ENCODE results near the gene THSD7B. TPM values are rescaled to one million over a fixed set of nuclear protein-coding genes. Genes with fewer than 3 reads are reported as not detected.
A peak's percentile ranks its signal among the peaks of the same experiment; 100 is the strongest.

The THSD7B gene
- polyA plus RNA-seq, 2 of the 4 experiments (the other 2 are of a cell fraction): not detected

DNA sequence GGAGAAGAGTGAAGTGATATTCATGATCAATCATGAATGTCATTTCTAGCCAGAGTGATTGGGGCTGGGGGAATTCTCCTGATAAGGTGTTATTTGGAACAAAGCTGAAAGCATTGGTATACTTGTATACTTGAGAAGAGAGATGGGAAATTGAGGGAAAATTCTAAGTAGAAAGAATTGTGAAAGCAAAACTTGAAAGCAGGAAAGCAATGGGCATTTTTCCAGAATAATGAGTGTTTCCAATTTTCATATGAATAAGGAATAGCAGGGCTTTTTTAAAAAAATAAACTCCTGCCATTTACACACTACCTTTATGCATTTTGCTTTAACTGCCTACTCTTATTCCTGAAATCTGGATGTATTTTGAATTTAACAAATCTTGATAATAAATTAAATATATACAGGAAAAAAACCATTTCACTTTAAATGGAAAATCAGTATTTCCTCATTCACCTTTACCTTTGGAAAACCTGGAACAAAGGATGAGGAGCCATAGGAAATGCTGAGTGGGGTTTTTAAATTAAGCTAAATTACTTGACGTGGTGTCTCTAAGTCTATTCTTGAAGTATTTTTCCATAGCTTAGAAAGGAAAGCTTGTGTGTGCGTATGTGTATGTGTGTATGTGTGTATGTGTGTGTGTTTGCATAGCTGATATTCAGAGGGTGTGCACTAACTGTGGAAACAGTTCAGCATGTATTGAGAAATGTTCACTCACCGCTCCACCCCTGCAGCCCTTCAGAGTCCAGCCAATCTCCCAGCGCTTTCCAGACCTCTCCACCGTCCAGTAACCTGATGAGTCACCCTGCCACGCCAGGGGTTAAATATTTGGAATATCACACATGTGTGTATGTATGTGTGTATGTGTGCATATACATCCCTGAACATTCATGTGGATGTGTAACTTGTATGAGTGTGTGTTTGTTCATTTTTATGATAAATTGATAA is 427.3 kb downstream of the THSD7B start:
- CTCF ChIA-PET: no interaction called here
- POLR2A ChIA-PET: no interaction called here
- Histone ChIP-seq H3K4me1 (no peaks in the 10 kb centered on the region), H3K27ac (no peak overlapping the region), H3K4me3 (no peak overlapping the region), H3K9me3 (no peaks in the 10 kb centered on the region), H3K4me2 (no peak overlapping the region)
- WGBS (ENCODE audit: missing lambda C conversion rate): 12% methylated on average over 6 of the region's 6 CpGs
- no peak for FAIRE-seq
- no peak for ATAC-seq
- TF ChIP-seq, protein P1, sequence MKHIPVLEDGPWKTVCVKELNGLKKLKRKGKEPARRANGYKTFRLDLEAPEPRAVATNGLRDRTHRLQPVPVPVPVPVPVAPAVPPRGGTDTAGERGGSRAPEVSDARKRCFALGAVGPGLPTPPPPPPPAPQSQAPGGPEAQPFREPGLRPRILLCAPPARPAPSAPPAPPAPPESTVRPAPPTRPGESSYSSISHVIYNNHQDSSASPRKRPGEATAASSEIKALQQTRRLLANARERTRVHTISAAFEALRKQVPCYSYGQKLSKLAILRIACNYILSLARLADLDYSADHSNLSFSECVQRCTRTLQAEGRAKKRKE (CRISPR knock-in tag; IDR thresholded peaks at IDR 0.05; ENCODE audit: low read depth): no peak
- no peak for TF ChIP-seq TP53 (CRISPR knock-in tag; IDR thresholded peaks at IDR 0.05)
- no peak for TF ChIP-seq ZSCAN20 (CRISPR knock-in tag; IDR thresholded peaks at IDR 0.05)
- no peak for TF ChIP-seq TFCP2L1 (CRISPR knock-in tag; IDR thresholded peaks at IDR 0.05)
- TF ChIP-seq, protein P2, sequence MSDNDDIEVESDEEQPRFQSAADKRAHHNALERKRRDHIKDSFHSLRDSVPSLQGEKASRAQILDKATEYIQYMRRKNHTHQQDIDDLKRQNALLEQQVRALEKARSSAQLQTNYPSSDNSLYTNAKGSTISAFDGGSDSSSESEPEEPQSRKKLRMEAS (IDR thresholded peaks at IDR 0.05): no peak
- TF ChIP-seq, protein P3, sequence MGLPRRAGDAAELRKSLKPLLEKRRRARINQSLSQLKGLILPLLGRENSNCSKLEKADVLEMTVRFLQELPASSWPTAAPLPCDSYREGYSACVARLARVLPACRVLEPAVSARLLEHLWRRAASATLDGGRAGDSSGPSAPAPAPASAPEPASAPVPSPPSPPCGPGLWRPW (IDR thresholded peaks at IDR 0.05): no peak
- TF ChIP-seq HEYL (CRISPR knock-in tag; IDR thresholded peaks at IDR 0.05): no peak
- TF ChIP-seq BHLHE40 (IDR thresholded peaks at IDR 0.05; ENCODE audit: low read depth, low read length): no peak
- TF ChIP-seq JUNB (IDR thresholded peaks at IDR 0.05): no peak
- no peak for TF ChIP-seq SMC3 (IDR thresholded peaks at IDR 0.05)
- DNase-seq (ENCODE audit: low read depth in 1 of 2, low spot score in 1 of 2): peak in 1 of 2 experiments; percentile 13

GRCh38 chr2:137193401-137193800 is 428.1 kb downstream of the THSD7B start:
- no peak for FAIRE-seq
- Histone ChIP-seq H3K4me3 (no peak overlapping the region), H3K27ac (no peak overlapping the region), H3K9me3 (no peaks in the 10 kb centered on the region), H3K4me2 (no peak overlapping the region), H3K4me1 (no peaks in the 10 kb centered on the region)
- WGBS (ENCODE audit: missing lambda C conversion rate): 18% methylated on average over 3 of the region's 3 CpGs
- no peak for ATAC-seq
- ChIA-PET POLR2A (no interaction called here), CTCF (no interaction called here)
- no peak for DNase-seq (ENCODE audit: low read depth in 1 of 2, low spot score in 1 of 2)
- TF ChIP-seq KDM5A (IDR thresholded peaks at IDR 0.05) (no peak), BHLHE40 (IDR thresholded peaks at IDR 0.05; ENCODE audit: low read depth, low read length) (no peak), FOXS1 (CRISPR knock-in tag; IDR thresholded peaks at IDR 0.05) (no peak), ESRRA (IDR thresholded peaks at IDR 0.05; ENCODE audit: borderline replicate concordance, low read length) (no peak), ZFP36 (IDR thresholded peaks at IDR 0.05; ENCODE audit: borderline replicate concordance, partially characterized antibody) (no peak), USF2 (IDR thresholded peaks at IDR 0.05) (no peak), SMC3 (IDR thresholded peaks at IDR 0.05) (no peak), EHMT2 (IDR thresholded peaks at IDR 0.05; ENCODE audit: low read depth) (no peak), CEBPB (IDR thresholded peaks at IDR 0.05) (no peak), ZNF302 (CRISPR knock-in tag; IDR thresholded peaks at IDR 0.05) (no peak), SREBF2 (IDR thresholded peaks at IDR 0.05) (no peak), RCOR1 (IDR thresholded peaks at IDR 0.05; ENCODE audit: low read depth, low read length) (no peak), HDAC2 (IDR thresholded peaks at IDR 0.05) (no peak), PHF8 (IDR thresholded peaks at IDR 0.05; ENCODE audit: borderline replicate concordance, low read depth) (no peak)
- TF ChIP-seq, protein P3 (IDR thresholded peaks at IDR 0.05): no peak
- TF ChIP-seq, protein P4, sequence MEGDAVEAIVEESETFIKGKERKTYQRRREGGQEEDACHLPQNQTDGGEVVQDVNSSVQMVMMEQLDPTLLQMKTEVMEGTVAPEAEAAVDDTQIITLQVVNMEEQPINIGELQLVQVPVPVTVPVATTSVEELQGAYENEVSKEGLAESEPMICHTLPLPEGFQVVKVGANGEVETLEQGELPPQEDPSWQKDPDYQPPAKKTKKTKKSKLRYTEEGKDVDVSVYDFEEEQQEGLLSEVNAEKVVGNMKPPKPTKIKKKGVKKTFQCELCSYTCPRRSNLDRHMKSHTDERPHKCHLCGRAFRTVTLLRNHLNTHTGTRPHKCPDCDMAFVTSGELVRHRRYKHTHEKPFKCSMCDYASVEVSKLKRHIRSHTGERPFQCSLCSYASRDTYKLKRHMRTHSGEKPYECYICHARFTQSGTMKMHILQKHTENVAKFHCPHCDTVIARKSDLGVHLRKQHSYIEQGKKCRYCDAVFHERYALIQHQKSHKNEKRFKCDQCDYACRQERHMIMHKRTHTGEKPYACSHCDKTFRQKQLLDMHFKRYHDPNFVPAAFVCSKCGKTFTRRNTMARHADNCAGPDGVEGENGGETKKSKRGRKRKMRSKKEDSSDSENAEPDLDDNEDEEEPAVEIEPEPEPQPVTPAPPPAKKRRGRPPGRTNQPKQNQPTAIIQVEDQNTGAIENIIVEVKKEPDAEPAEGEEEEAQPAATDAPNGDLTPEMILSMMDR (IDR thresholded peaks at IDR 0.05): no peak
- TF ChIP-seq, protein P2 (IDR thresholded peaks at IDR 0.05): no peak
